ENCODE data around the gene CACNA1D.

CACNA1D gene

GRCh38 chr3:53860196-53860595, 365.8 kb downstream of the CACNA1D start:
- DNase-seq, result no peak

DNA sequence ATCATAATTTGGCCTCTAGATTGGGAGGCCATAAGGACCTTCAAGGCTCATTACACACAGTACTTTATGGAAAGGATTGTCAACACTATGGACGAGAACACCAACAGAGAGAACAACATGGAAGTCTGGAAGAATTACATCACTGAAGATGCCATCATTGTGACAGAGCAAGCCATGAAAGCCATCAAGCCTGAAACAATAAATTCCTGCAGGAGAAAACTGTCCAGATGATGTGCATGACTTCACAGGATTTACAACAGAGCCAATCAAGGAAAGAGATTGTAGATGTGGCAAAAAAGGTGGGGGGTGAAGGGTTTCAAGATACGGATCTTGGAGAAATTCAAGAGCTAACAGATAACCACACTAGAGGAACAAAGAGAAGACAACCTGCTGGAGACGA, 367.8 kb downstream of the CACNA1D start:
- no peak for DNase-seq

GRCh38 chr3:53863145-53863544, 368.7 kb downstream of the CACNA1D start:
- no peak for DNase-seq
